NCI-H774 (cell line): ENCODE results near the gene RPRD1B.

Source experiments
- DNase-seq: peaks from one replicate; lab custom pipeline; 2025; lab: John Stamatoyannopoulos, UW

RPRD1B gene

GRCh38 chr20:38135651-38136420 is 102.3 kb downstream of the RPRD1B start:
- DNase-seq = no peak

GRCh38 chr20:38136421-38137245 is 103.1 kb downstream of the RPRD1B start:
- no peak for DNase-seq

GRCh38 chr20:38137441-38138037 is 104.0 kb downstream of the RPRD1B start:
- DNase-seq = no peak

- DNase-seq = no peak
Measured at GRCh38 chr20:38138086-38138778, 104.7 kb downstream of the RPRD1B start.

- no peak for DNase-seq
Measured at GRCh38 chr20:38139156-38139912, 105.8 kb downstream of the RPRD1B start.

- DNase-seq = no peak
Measured at GRCh38 chr20:38139977-38140753, 106.6 kb downstream of the RPRD1B start.

- DNase-seq = no peak
Measured at GRCh38 chr20:38141204-38141888, 107.8 kb downstream of the RPRD1B start.
